Spleen (tissue), 11 donors: ENCODE measurements around the gene KDM4B. TPM values are rescaled to one million over a fixed set of nuclear protein-coding genes. Genes with fewer than 3 reads are reported as not detected.
A peak's percentile ranks its signal among the peaks of the same experiment; 100 is the strongest.

Experiments
- DNase-seq: peaks from one replicate; pipeline ENCODE4 v3.0.0-alpha.2; 2020
- H3K27ac ChIP-seq, 8 donors: fragments of 200-600 bp; sonication (generic) in 7 of 8; 1 replicate in 4 of 8; 2 replicates in 4 of 8; pipeline versions ENCODE4 v1.5.0 to v1.8.0; 2016 to 2021; ENCODE audit warnings: inconsistent platforms in 4 of 8, mild to moderate bottlenecking in 4 of 8, moderate library complexity in 1 of 8
- H3K27me3 ChIP-seq, 7 donors: fragments of 200-600 bp; sonication (generic) in 6 of 7; replicated peaks in 1 of 7; 1 replicate in 4 of 7; 2 replicates in 3 of 7; pipeline versions ENCODE4 v1.5.0 to v1.8.0; 2016 to 2021; ENCODE audit warnings: inconsistent platforms in 3 of 7, mild to moderate bottlenecking in 1 of 7
- H3K36me3 ChIP-seq, 6 donors: fragments of 200-600 bp; sonication (generic) in 5 of 6; 1 replicate in 4 of 6; 2 replicates in 2 of 6; pipeline versions ENCODE4 v1.5.0 to v1.8.0; 2016 to 2021; ENCODE audit warnings: inconsistent platforms in 2 of 6
- H3K4me1 ChIP-seq, 6 donors: fragments of 200-600 bp; sonication (generic) in 5 of 6; 1 replicate in 3 of 6; 2 replicates in 3 of 6; pipeline versions ENCODE4 v1.5.0 to v1.8.0; 2016 to 2021; ENCODE audit warnings: inconsistent platforms in 3 of 6
- H3K4me3 ChIP-seq, 8 donors: fragments of 200-600 bp; sonication (generic) in 7 of 8; 1 replicate in 4 of 8; 2 replicates in 4 of 8; pipeline versions ENCODE4 v1.5.0 to v1.8.0; 2016 to 2021; ENCODE audit warnings: inconsistent platforms in 4 of 8, mild to moderate bottlenecking in 4 of 8, moderate library complexity in 2 of 8
- H3K9me3 ChIP-seq, 8 donors: fragments of 200-600 bp; sonication (generic) in 7 of 8; 1 replicate in 4 of 8; 2 replicates in 4 of 8; pipeline versions ENCODE4 v1.5.0 to v1.8.0; 2016 to 2021; ENCODE audit warnings: inconsistent platforms in 4 of 8
- CTCF ChIP-seq, 11 experiments: fragments of 200-600 bp in 7 of 11; fragments of 450-650 bp in 4 of 11; sonication (generic) in 4 of 11; IDR thresholded peaks in 8 of 11; conservative IDR thresholded peaks in 3 of 11; 1 replicate in 7 of 11; 2 replicates in 4 of 11; pipeline versions ENCODE4 v1.4.0 to v1.8.0; 2016 to 2021; ENCODE audit warnings: antibody characterized with exemption in 11 of 11, inconsistent platforms in 4 of 11, mild to moderate bottlenecking in 1 of 11
- POLR2A ChIP-seq, 3 donors: fragments of 450-650 bp; IDR thresholded peaks; one replicate each; pipeline ENCODE4 v1.5.1; 2017; ENCODE audit warnings: antibody characterized with exemption in 3 of 3, mild to moderate bottlenecking in 1 of 3
- POLR2AphosphoS5 ChIP-seq, 3 donors: sonication (generic); formaldehyde crosslinking; IDR thresholded peaks; one replicate each; pipeline ENCODE4 v1.5.1; 2017; ENCODE audit warnings: antibody characterized with exemption in 3 of 3
- WGBS, 5 donors: extraction: QIAGEN DNeasy Blood & Tissue Kit in 3 of 5; methylation state at CpG; one replicate each; pipeline versions ENCODE4 v1.1.5 to v1.1.7; 2013 to 2018; 5-methylcytosine and 5-hydroxymethylcytosine counted together
- intact Hi-C: fragments of 100-400 bp; cut with DNase I; formaldehyde crosslinking; loops from one replicate; pipeline ENCODE4 v1.15.0; 2023; ENCODE audit warnings: low total_unique reads
- polyA plus RNA-seq, 3 donors: library from polyadenylated mRNA; stranded (reverse); fragments of 200-250 nt; gene quantifications; one replicate each; pipeline ENCODE4 v1.2.1, GENCODE V29; 2013
- total RNA-seq, 7 donors: library from RNA; depleted of rRNA in 3 of 7; stranded (reverse); fragments of >200 nt in 3 of 7; fragmentation: NEBNext Ultra II Directional in 4 of 7; extraction: Animal tissue kit (Norgen Biotek cat#: 25700) in 4 of 7; gene quantifications; one replicate each; pipeline versions ENCODE4 v1.1.0 to v1.2.1, GENCODE V29; 2016 to 2021
- donor health status: healthy with polysubstance abuse.
- donor health status: DM: no; HTN: no; CAD: no; lungs with moderate emphysema.
- donor health status: DM: no; HTN: no; CAD: no.
- donor health status: Bipolar disorder and iron deficiency.
- donor health status: healthy.
- donor health status: DM: no; HTN: no; CAD: no.
- donor health status: DM: yes; HTN: yes; CAD: no.

Gene KDM4B
- total and polyA plus RNA-seq, 10 donors: 18.3 to 80.5 (median 52.4) TPM

- Histone ChIP-seq H3K4me1 (peaks cover 12 to 50% (median 29%) of the 10 kb centered on the region in 6 donors), H3K9me3 (no peaks in the 10 kb centered on the region), H3K4me3 (no peak overlapping the region), H3K27ac (no peak overlapping the region), H3K36me3 (peaks cover 0 to 92% (median 15%) of the 10 kb centered on the region in 6 donors), H3K27me3 (no peaks in the 10 kb centered on the region)
- intact Hi-C loops: loop anchor here (10.0 kb wide), 1 partner anchor 54 kb away; no protein-coding TSS in a partner anchor
- WGBS, 5 donors: 95 to 99% (median 95%) methylated on average over 17 of the region's 17 CpGs
- DNase-seq: no peak
- no peak for TF ChIP-seq CTCF (IDR thresholded peaks at IDR 0.05 in 8 of 11, conservative IDR thresholded peaks at IDR 0.05 in 3 of 11)
- no peak for TF ChIP-seq POLR2A (IDR thresholded peaks at IDR 0.05)
- no peak for TF ChIP-seq POLR2AphosphoS5 (IDR thresholded peaks at IDR 0.05)
Measured at GRCh38 chr19:5070331-5070730, 101.4 kb downstream of the KDM4B start.

GRCh38 chr19:5070930-5071329, 102.0 kb downstream of the KDM4B start:
- intact Hi-C loops: loop anchor here (10.0 kb wide), 1 partner anchor 54 kb away; no protein-coding TSS in a partner anchor
- no peak for DNase-seq
- H3K9me3 ChIP-seq: no peaks in the 10 kb centered on the region
- H3K4me1 ChIP-seq: peaks cover 13 to 56% (median 34%) of the 10 kb centered on the region in 6 donors
- H3K27ac ChIP-seq: no peak overlapping the region
- WGBS, 5 donors: 72 to 79% (median 74%) methylated on average over 16 to 19 of the region's 19 CpGs
- no peaks in the 10 kb centered on the region for H3K27me3 ChIP-seq
- TF ChIP-seq CTCF (IDR thresholded peaks at IDR 0.05 in 8 of 11, conservative IDR thresholded peaks at IDR 0.05 in 3 of 11) (no peak), POLR2A (IDR thresholded peaks at IDR 0.05) (no peak), POLR2AphosphoS5 (IDR thresholded peaks at IDR 0.05) (peak in 1 of 3 donors; percentile 47)
- H3K36me3 ChIP-seq: peaks cover 0 to 92% (median 12%) of the 10 kb centered on the region in 6 donors
- H3K4me3 ChIP-seq: no peak overlapping the region

GRCh38 chr19:5071579-5071978, 102.7 kb downstream of the KDM4B start:
- peaks cover 13 to 56% (median 34%) of the 10 kb centered on the region in 6 donors for H3K4me1 ChIP-seq
- H3K36me3 ChIP-seq: peaks cover 0 to 88% (median 12%) of the 10 kb centered on the region in 6 donors
- intact Hi-C loops: loop anchor here (10.0 kb wide), 1 partner anchor 53 kb away; no protein-coding TSS in a partner anchor
- TF ChIP-seq CTCF (IDR thresholded peaks at IDR 0.05 in 8 of 11, conservative IDR thresholded peaks at IDR 0.05 in 3 of 11) (no peak), POLR2AphosphoS5 (IDR thresholded peaks at IDR 0.05) (no peak), POLR2A (IDR thresholded peaks at IDR 0.05) (no peak)
- 78 to 86% (median 81%) methylated on average over 8 of the region's 8 CpGs for WGBS, 5 donors
- no peak overlapping the region for H3K4me3 ChIP-seq
- H3K27ac ChIP-seq: no peak overlapping the region
- H3K27me3 ChIP-seq: no peaks in the 10 kb centered on the region
- no peak for DNase-seq
- H3K9me3 ChIP-seq: no peaks in the 10 kb centered on the region

GRCh38 chr19:5072115-5072514, 103.2 kb downstream of the KDM4B start:
- Histone ChIP-seq H3K4me1 (peaks cover 13 to 60% (median 36%) of the 10 kb centered on the region in 6 donors), H3K36me3 (peaks cover 0 to 88% (median 14%) of the 10 kb centered on the region in 6 donors), H3K27me3 (no peaks in the 10 kb centered on the region), H3K4me3 (no peak overlapping the region), H3K27ac (no peak overlapping the region), H3K9me3 (no peaks in the 10 kb centered on the region)
- intact Hi-C loops: loop anchor here (10.0 kb wide), 1 partner anchor 53 kb away; no protein-coding TSS in a partner anchor
- WGBS, 5 donors: 50 to 81% (median 62%) methylated on average over 11 of the region's 11 CpGs
- DNase-seq: no peak
- TF ChIP-seq POLR2A (IDR thresholded peaks at IDR 0.05) (no peak), CTCF (IDR thresholded peaks at IDR 0.05 in 8 of 11, conservative IDR thresholded peaks at IDR 0.05 in 3 of 11) (no peak), POLR2AphosphoS5 (IDR thresholded peaks at IDR 0.05) (no peak)
